Glomerular endothelial cell (primary cell): ENCODE results near the gene POMT2. TPM values are rescaled to one million over a fixed set of nuclear protein-coding genes. Genes with fewer than 3 reads are reported as not detected.
"Not testable (repeated sequence)": the region's sequence is repeated elsewhere in the genome, so short reads cannot be mapped to it uniquely, and the experiment has no call there.

Experiments used
- DNase-seq: peaks from one replicate; pipeline ENCODE4 v3.0.0-alpha.2; 2011; ENCODE audit warnings: low read depth, low spot score; ENCODE audit errors: extremely low read depth
- total RNA-seq: library from RNA; depleted of rRNA; stranded (reverse); fragments of >200 nt; gene quantifications from 2 replicates; pipeline ENCODE4 v1.2.3, GENCODE V29; 2015

The POMT2 gene
- total RNA-seq, result 14.6 and 34.3 TPM in 2 replicates

- DNase-seq, result no peak
Measured at GRCh38 chr14:77320238-77320935, at the start of gene POMT2. TSS of gene POMT2 (minus strand) at chr14:77320883. CDS start at chr14:77320681, 202 bp downstream.

- DNase-seq, result no peak
Measured at GRCh38 chr14:77369285-77369684, 48.6 kb upstream of the POMT2 start.

GRCh38 chr14:77364146-77364545 is 43.5 kb upstream of the POMT2 start:
- no peak for DNase-seq

GRCh38 chr14:77359626-77360025 is 38.9 kb upstream of the POMT2 start:
- DNase-seq, result no peak

- DNase-seq, result no peak
Measured at GRCh38 chr14:77356899-77357298, 36.2 kb upstream of the POMT2 start.

GRCh38 chr14:77355811-77356210 is 35.1 kb upstream of the POMT2 start:
- no peak for DNase-seq

- no peak for DNase-seq
Measured at GRCh38 chr14:77353469-77354141, 32.9 kb upstream of the POMT2 start.

GRCh38 chr14:77347751-77348150 is 27.1 kb upstream of the POMT2 start:
- DNase-seq, result no peak

- no peak for DNase-seq
Measured at GRCh38 chr14:77346495-77346894, 25.8 kb upstream of the POMT2 start.

- no peak for DNase-seq
Measured at GRCh38 chr14:77344377-77344996, 23.8 kb upstream of the POMT2 start.

- DNase-seq, result no peak
Measured at GRCh38 chr14:77343662-77344061, 23.0 kb upstream of the POMT2 start.

GRCh38 chr14:77342726-77343397 is 22.2 kb upstream of the POMT2 start:
- DNase-seq, result no peak

GRCh38 chr14:77340389-77340788 is 19.7 kb upstream of the POMT2 start:
- no peak for DNase-seq

GRCh38 chr14:77339407-77339806 is 18.7 kb upstream of the POMT2 start:
- no peak for DNase-seq

- DNase-seq, result no peak
Measured at GRCh38 chr14:77338302-77338701, 17.6 kb upstream of the POMT2 start.

GRCh38 chr14:77337880-77338279 is 17.2 kb upstream of the POMT2 start:
- DNase-seq, result no peak

GRCh38 chr14:77337255-77337654 is 16.6 kb upstream of the POMT2 start:
- DNase-seq, result not testable (repeated sequence)

- no peak for DNase-seq
Measured at GRCh38 chr14:77335576-77335975, 14.9 kb upstream of the POMT2 start.

GRCh38 chr14:77329872-77330271 is 9.2 kb upstream of the POMT2 start:
- DNase-seq, result no peak

- no peak for DNase-seq
Measured at GRCh38 chr14:77327111-77327510, 6.4 kb upstream of the POMT2 start.

- DNase-seq, result no peak
Measured at GRCh38 chr14:77325746-77326094, 5.0 kb upstream of the POMT2 start.
